Left forelimb (tissue), 1 donor: ENCODE results near the gene ZFYVE28.
"Not testable (repeated sequence)": the region's sequence is repeated elsewhere in the genome, so short reads cannot be mapped to it uniquely, and the experiment has no call there.

Experiments used
- DNase-seq: peaks from one replicate; pipeline ENCODE4 v3.0.0-alpha.2; 2018; ENCODE audit warnings: low spot score

The ZFYVE28 gene

DNA sequence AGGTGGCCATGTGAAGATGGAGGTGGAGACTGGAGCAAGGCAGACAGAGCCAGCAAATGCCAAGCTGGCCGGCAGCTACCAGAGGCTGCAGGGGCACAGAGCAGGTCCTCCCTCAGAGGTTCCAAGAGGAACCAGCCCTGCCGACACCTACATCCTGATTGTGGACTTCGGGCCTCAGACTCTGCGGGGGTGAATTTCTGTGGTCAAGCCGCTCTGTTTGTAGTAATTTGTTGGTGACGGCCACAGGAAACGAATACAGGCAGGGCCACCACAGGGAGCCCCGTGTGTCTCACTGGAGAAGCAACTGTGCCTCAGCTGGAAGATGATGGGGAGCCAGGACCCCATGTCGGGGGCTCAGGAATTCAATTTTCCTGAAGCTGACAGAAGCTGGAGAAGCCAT is 28.3 kb downstream of the ZFYVE28 start:
- no peak for DNase-seq

- no peak for DNase-seq
These were observed 28.8 kb downstream of the ZFYVE28 start for GRCh38 chr4:2389691-2390090.

DNA sequence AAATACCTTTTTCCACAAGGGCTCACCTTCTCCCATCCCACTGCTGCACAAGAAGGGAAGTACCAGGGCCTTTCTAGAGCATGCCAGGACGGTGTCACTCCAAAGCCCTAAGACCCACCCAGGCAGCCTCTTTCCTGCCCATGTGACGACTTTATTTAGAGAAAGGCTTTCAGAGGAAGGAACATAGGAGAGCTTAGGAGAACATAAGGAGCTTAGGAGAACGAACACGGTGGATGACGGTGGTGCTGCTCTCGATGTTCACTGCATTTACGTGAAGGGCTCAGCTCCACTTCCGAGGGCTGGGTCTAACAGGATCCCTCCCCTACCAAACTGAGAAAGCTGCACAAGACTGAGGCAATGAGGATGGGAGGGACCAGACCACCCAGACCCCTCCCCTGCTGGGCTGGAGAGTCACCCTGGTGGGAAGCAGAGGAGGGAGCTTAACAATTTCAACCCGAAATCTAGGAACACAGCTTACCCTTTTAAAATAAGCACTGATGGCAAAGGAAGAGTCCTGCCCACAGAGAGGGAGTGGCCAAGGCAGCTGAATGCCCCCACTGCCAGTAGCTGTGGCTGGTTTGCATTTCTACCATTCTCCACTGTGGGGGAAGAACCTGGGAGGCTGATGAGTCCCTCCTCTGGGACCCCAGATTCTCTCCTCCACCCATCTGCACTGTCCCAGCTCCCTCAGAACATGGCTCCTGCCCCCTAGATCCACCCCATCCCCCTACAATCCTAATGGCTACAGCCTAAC is 29.8 kb downstream of the ZFYVE28 start:
- no peak for DNase-seq

DNA sequence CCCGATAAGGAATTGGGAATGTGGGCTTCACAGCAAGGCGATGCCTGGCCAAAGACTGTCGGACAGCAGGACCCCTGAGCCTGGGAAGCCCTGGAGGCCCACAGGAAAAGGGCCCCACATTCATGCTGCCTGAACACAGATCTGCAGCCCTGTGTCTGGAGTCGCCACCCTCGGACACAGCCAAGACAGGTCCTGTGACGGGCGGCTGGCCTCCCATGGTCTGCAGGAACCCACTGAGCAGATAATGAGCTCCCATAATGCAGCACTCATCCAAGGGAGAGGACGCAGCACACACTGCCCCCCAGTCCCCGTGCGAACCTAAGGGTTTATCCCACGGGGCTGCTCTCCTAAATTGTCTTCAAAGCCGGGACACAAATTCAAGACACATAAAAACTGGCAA is 30.6 kb downstream of the ZFYVE28 start:
- no peak for DNase-seq

- no peak for DNase-seq
These were observed 31.2 kb downstream of the ZFYVE28 start for GRCh38 chr4:2387218-2387617.

GRCh38 chr4:2386717-2387116 is 31.7 kb downstream of the ZFYVE28 start:
- no peak for DNase-seq

DNA sequence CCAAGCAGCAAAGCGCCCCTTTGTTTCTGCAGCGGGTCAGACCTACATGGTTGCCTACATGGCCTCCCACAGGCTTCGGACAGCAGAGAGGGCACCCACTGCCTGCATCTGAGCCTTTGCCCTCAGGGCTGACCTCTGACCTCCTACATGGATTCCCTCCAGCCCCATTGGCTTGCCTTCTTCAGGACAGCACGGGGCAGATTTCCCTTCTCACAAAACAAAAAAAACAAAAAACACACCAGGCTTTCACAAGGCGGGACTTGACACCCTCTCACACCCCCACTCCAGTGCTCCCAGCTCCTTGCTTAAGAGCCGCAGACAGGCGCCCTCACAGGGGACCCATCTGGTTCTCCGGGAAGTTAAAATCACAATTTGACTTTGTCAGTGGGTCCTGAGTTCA is 32.9 kb downstream of the ZFYVE28 start:
- DNase-seq: no peak

- no peak for DNase-seq
These were observed 34.2 kb downstream of the ZFYVE28 start for GRCh38 chr4:2384245-2384644.

DNA sequence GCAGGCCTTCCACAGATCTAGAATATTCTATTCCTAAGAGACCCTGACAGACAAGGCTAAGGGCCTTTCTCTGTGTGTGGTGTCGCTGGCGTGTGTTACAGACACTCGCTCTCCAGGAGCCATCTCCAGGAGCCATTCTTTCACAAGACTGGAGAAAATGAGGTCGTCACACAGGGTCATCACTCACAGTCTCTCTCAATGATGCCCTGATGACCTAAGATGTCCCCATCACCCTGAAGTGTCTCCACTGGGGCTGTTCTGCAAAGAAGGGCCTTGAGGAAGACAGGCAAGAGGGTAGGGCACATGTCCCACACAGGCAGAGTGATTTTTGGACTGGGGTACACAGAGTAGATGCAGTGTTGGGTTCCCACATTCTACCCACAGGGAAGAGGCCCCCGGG is 34.7 kb downstream of the ZFYVE28 start:
- no peak for DNase-seq

DNA sequence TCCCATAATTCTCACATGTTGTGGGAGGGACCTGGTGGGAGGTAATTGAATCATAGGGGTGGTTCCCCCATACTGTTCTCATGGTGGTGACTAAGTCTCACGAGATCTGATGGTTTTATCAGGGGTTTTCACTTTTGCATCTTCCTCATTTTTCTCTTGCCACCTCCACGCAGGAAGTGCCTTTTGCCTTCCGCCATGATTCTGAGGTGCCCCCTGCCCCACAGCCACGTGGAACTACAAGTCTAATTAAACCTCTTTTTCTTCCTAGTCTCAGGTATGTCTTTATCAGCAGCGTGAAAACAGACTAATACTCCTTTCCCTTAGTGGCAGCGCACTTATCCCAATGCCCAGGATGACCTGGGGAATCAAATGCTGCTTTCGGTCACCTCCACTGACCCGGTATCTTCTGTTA is 35.2 kb downstream of the ZFYVE28 start:
- not testable (repeated sequence) for DNase-seq

GRCh38 chr4:2382769-2383202 is 35.7 kb downstream of the ZFYVE28 start:
- not testable (repeated sequence) for DNase-seq

GRCh38 chr4:2380589-2380988 is 37.9 kb downstream of the ZFYVE28 start:
- not testable (repeated sequence) for DNase-seq

DNA sequence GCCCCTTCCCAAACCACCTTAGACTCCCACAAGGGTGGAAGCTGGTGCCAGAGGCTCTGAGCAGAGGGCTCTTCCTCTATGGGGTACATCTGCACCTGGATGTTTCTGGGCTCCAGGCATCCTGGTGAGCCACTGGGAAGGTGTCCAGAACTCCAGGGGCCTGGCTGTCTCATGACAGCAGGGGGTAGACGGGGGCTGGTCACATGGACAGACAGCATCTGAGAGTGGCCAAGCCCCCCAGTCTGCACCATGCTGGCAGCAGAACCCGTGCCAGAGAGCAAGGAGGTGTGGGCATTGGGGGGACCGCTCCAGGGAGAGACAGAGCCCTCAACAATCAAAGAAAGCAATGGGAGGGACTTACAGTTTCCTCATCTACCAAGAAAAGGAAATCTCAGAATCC is 39.5 kb downstream of the ZFYVE28 start:
- DNase-seq: no peak

GRCh38 chr4:2378401-2378800 is 40.0 kb downstream of the ZFYVE28 start:
- DNase-seq: no peak

- no peak for DNase-seq
These were observed 41.2 kb downstream of the ZFYVE28 start for GRCh38 chr4:2377241-2377640.

DNA sequence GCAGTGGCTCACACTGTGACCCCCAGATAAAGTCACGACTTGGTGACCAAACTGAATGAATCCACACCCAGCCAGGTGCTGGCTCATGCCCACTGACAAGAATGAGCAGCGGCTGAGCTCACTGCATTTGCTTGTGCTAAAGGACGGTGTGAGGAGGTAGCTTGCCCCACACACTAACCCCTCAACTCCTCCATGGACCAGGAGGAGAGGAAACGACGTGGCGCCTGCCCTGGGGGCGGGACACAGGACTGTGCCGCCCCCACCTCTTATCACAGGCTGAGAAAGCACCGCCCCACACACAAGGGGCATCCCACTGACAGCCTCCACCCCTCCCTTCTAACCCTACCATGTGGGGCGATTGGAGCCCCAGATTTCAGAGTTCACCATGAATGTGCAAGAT is 43.0 kb downstream of the ZFYVE28 start:
- no peak for DNase-seq

- no peak for DNase-seq
These were observed 44.9 kb downstream of the ZFYVE28 start for GRCh38 chr4:2373532-2373931.

GRCh38 chr4:2372488-2373030 is 45.9 kb downstream of the ZFYVE28 start:
- DNase-seq: no peak

GRCh38 chr4:2371765-2372487 is 46.5 kb downstream of the ZFYVE28 start:
- no peak for DNase-seq

- DNase-seq: no peak
These were observed 47.7 kb downstream of the ZFYVE28 start for GRCh38 chr4:2370597-2371320.

DNA sequence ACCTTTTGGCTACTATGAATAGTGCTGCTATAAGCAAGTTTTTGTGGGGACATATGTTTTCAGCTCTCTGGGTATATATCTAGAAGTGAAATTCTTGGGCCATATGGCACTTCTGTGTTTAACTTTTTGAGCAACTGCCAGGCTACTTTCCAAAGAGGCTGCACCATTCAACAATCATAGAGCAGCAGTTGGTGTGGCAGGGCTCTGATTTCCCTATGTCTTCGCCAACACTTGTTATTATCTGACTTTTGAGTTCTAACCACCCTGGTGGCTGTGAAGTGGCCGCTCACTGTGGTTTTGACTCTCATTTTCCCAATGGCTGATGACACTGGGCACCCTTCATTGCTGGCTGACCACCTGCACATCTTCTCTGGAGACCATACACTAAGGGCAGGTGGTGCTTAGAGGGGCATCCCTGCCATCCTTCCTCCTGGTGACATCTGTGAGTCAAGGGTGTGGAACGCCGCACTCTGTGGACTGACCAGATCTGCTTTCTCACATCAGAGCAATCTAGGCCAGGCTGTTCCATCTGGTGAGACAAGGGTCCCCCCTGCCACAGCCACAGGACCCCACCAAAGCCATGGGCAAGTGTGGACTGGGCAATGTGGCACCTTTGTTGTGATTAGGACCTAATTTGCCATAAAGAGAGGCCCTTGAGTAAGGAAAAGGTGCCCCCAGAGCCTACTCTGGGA is 49.6 kb downstream of the ZFYVE28 start:
- DNase-seq: peak; percentile 30

- peak; percentile 17 for DNase-seq
These were observed 50.8 kb downstream of the ZFYVE28 start for GRCh38 chr4:2367626-2368025.
